Loucy (cell line): ENCODE measurements around the gene SLCO2A1.

ENCODE experiments used
- CTCF ChIP-seq: fragments of 200-600 bp; sonication (generic); conservative IDR thresholded peaks from 2 replicates; pipeline ENCODE4 v1.5.1; 2014; ENCODE audit warnings: mild to moderate bottlenecking, antibody characterized with exemption, low read length
- EZH2phosphoT487 ChIP-seq: fragments of 200-600 bp; IDR thresholded peaks from 2 replicates; pipeline ENCODE4 v1.6.1; 2018; ENCODE audit warnings: antibody characterized with exemption, mild to moderate bottlenecking, moderate library complexity, borderline replicate concordance

- no peak for TF ChIP-seq CTCF
- no peak for TF ChIP-seq EZH2phosphoT487
Measured at GRCh38 chr3:133958071-133958805, 71.5 kb downstream of the SLCO2A1 start.
